ENCODE measurements around the gene THEM4. TPM values are rescaled to one million over a fixed set of nuclear protein-coding genes. Genes with fewer than 3 reads are reported as not detected.

THEM4 gene
- total RNA-seq, 1 donor from 2014 or later, result 15.7 TPM

DNA sequence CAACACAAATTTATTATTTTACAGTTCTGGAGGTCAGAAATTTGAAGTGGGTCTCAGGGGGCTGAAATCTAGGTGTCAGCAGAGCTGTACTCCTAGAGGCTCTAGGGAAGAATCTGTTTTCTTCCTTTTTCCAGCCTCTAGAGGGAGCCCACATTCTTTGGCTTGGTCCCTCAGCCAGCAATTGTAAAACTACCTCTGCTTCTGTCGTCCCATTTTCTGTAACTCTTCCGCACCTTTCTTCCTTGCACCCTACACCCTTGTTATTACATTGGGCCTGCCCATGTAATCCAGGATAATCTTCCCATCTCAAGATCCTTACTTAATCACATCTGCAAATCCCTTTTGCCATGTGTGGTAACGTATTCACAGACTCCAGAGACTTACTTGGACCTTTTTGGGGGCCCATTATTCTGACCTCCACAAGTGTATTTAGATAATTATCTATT is 24.8 kb upstream of the THEM4 start:
- FAIRE-seq (peak; percentile 29), DNase-seq (ENCODE audit: low read depth) (peak; percentile 25)
- Mint-ChIP-seq H3K4me1 (ENCODE audit: low read depth, unreplicated experiment) (peaks cover 14% of the 10 kb centered on the region), H3K36me3 (ENCODE audit: low read depth, unreplicated experiment) (no peaks in the 10 kb centered on the region), H3K4me3 (ENCODE audit: unreplicated experiment) (no peak overlapping the region), H3K9me3 (ENCODE audit: unreplicated experiment) (no peaks in the 10 kb centered on the region), H3K27ac (ENCODE audit: unreplicated experiment) (no peak overlapping the region), H3K27me3 (ENCODE audit: low read depth, unreplicated experiment) (no peaks in the 10 kb centered on the region)
- Histone ChIP-seq H3K4me2 (ENCODE audit: low read length) (no peak overlapping the region), H3K27me3 (ENCODE audit: insufficient read depth, low read length) (peaks cover 2% of the 10 kb centered on the region), H3K27ac (ENCODE audit: low read depth, low read length) (no peak overlapping the region), H3K9ac (ENCODE audit: low read length) (no peak overlapping the region), H3K79me2 (ENCODE audit: insufficient read depth, low read length) (no peaks in the 10 kb centered on the region), H2AFZ (ENCODE audit: low read depth, low read length) (no peak overlapping the region), H3K36me3 (ENCODE audit: insufficient read depth, low read length) (no peaks in the 10 kb centered on the region), H3K4me3 (ENCODE audit: insufficient read depth, low read depth, low read length) (no peak overlapping the region), H4K20me1 (ENCODE audit: insufficient read depth, low read length) (no peaks in the 10 kb centered on the region), H3K4me1 (ENCODE audit: insufficient read depth, low read length) (no peaks in the 10 kb centered on the region), H3K9me3 (ENCODE audit: insufficient read depth, low read depth, low read length) (no peaks in the 10 kb centered on the region)
- TF ChIP-seq CTCF (IDR thresholded peaks at IDR 0.05; ENCODE audit: insufficient read depth, low read depth, low read length), result peak; percentile 90
- TF ChIP-seq EZH2 (IDR thresholded peaks at IDR 0.05; ENCODE audit: insufficient read depth, low read length), result no peak

- no peaks in the 10 kb centered on the region for H3K27me3 Mint-ChIP-seq (ENCODE audit: low read depth, unreplicated experiment)
Measured at GRCh38 chr1:151924691-151925587, 15.6 kb upstream of the THEM4 start.

More at GRCh38 chr1:151924691-151925587, 15.6 kb upstream of the THEM4 start:
- H3K27ac Mint-ChIP-seq (ENCODE audit: unreplicated experiment), result no peak overlapping the region
- Histone ChIP-seq H3K27me3 (ENCODE audit: insufficient read depth, low read length) (peaks cover 9% of the 10 kb centered on the region), H3K9me3 (ENCODE audit: insufficient read depth, low read depth, low read length) (no peaks in the 10 kb centered on the region), H2AFZ (ENCODE audit: low read depth, low read length) (no peak overlapping the region), H3K4me2 (ENCODE audit: low read length) (no peak overlapping the region), H3K4me1 (ENCODE audit: insufficient read depth, low read length) (no peaks in the 10 kb centered on the region), H3K27ac (ENCODE audit: low read depth, low read length) (no peak overlapping the region), H3K4me3 (ENCODE audit: insufficient read depth, low read depth, low read length) (no peak overlapping the region), H3K9ac (ENCODE audit: low read length) (no peak overlapping the region), H3K79me2 (ENCODE audit: insufficient read depth, low read length) (no peaks in the 10 kb centered on the region), H3K36me3 (ENCODE audit: insufficient read depth, low read length) (no peaks in the 10 kb centered on the region), H4K20me1 (ENCODE audit: insufficient read depth, low read length) (no peaks in the 10 kb centered on the region)
- FAIRE-seq (no peak), DNase-seq (ENCODE audit: low read depth) (no peak)
- TF ChIP-seq EZH2 (IDR thresholded peaks at IDR 0.05; ENCODE audit: insufficient read depth, low read length), result no peak
- TF ChIP-seq CTCF (IDR thresholded peaks at IDR 0.05; ENCODE audit: insufficient read depth, low read depth, low read length), result no peak
- no peak overlapping the region for H3K4me3 Mint-ChIP-seq (ENCODE audit: unreplicated experiment)
- H3K36me3 Mint-ChIP-seq (ENCODE audit: low read depth, unreplicated experiment), result no peaks in the 10 kb centered on the region
- no peaks in the 10 kb centered on the region for H3K4me1 Mint-ChIP-seq (ENCODE audit: low read depth, unreplicated experiment)
- no peaks in the 10 kb centered on the region for H3K9me3 Mint-ChIP-seq (ENCODE audit: unreplicated experiment)

Data from astrocyte (in vitro differentiated cells and primary cell).